ENCODE measurements around the gene FFAR1.

Gene FFAR1

GRCh38 chr19:35310331-35310730, 37.4 kb upstream of the FFAR1 start:
- TF ChIP-seq CTCF (conservative IDR thresholded peaks at IDR 0.05) (no peak), ZFX (IDR thresholded peaks at IDR 0.05) (no peak)
- no peak overlapping the region for H3K27ac ChIP-seq

- H3K27ac ChIP-seq: no peak overlapping the region
- no peak for TF ChIP-seq ZFX (IDR thresholded peaks at IDR 0.05)
- no peak for TF ChIP-seq CTCF (conservative IDR thresholded peaks at IDR 0.05)
Measured at GRCh38 chr19:35310811-35311465, 36.8 kb upstream of the FFAR1 start.

GRCh38 chr19:35311901-35312665, 35.6 kb upstream of the FFAR1 start:
- no peak overlapping the region for H3K27ac ChIP-seq
- TF ChIP-seq ZFX (IDR thresholded peaks at IDR 0.05): no peak
- TF ChIP-seq CTCF (conservative IDR thresholded peaks at IDR 0.05): no peak

- TF ChIP-seq ZFX (IDR thresholded peaks at IDR 0.05) (no peak), CTCF (conservative IDR thresholded peaks at IDR 0.05) (no peak)
- no peak overlapping the region for H3K27ac ChIP-seq
Measured at GRCh38 chr19:35313587-35313986, 34.1 kb upstream of the FFAR1 start.

- TF ChIP-seq CTCF (conservative IDR thresholded peaks at IDR 0.05) (no peak), ZFX (IDR thresholded peaks at IDR 0.05) (no peak)
- no peak overlapping the region for H3K27ac ChIP-seq
Measured at GRCh38 chr19:35314031-35314430, 33.7 kb upstream of the FFAR1 start.

GRCh38 chr19:35314858-35315470, 32.7 kb upstream of the FFAR1 start:
- TF ChIP-seq ZFX (IDR thresholded peaks at IDR 0.05) (no peak), CTCF (conservative IDR thresholded peaks at IDR 0.05) (no peak)
- H3K27ac ChIP-seq: no peak overlapping the region

GRCh38 chr19:35315883-35316282, 31.8 kb upstream of the FFAR1 start:
- no peak overlapping the region for H3K27ac ChIP-seq
- TF ChIP-seq ZFX (IDR thresholded peaks at IDR 0.05): no peak
- no peak for TF ChIP-seq CTCF (conservative IDR thresholded peaks at IDR 0.05)

Data from C4-2B (cell line).